CD14-positive monocyte (primary cell): ENCODE measurements around the gene AOC1. TPM values are rescaled to one million over a fixed set of nuclear protein-coding genes. Genes with fewer than 3 reads are reported as not detected.

Source experiments
- DNase-seq, 3 donors: peaks; one replicate each; pipeline ENCODE4 v3.0.0-alpha.2; 2011 to 2022
- H2AFZ ChIP-seq: 2 replicates; pipeline ENCODE4 v1.6.0; 2012; ENCODE audit warnings: mild to moderate bottlenecking, low read depth, low read length, inconsistent platforms; ENCODE audit not compliant: insufficient read depth, poor library complexity, severe bottlenecking
- H3K27ac ChIP-seq, 2 donors: 1 replicate in 1 of 2; 2 replicates in 1 of 2; pipeline ENCODE4 v1.5.1; 2012 to 2013; ENCODE audit warnings: low read length in 2 of 2, control low read depth in 1 of 2, inconsistent platforms in 1 of 2, low read depth in 1 of 2, mild to moderate bottlenecking in 1 of 2
- H3K27me3 ChIP-seq, 2 donors: one replicate each; pipeline versions ENCODE4 v1.6.0 to v1.6.1; 2011 to 2013; ENCODE audit warnings: low read length in 2 of 2; ENCODE audit not compliant: control insufficient read depth in 2 of 2, insufficient read depth in 2 of 2
- H3K36me3 ChIP-seq, 2 donors: replicated peaks in 1 of 2; 1 replicate in 1 of 2; 2 replicates in 1 of 2; pipeline versions ENCODE4 v1.5.1 to v1.6.1; 2012 to 2013; ENCODE audit warnings: low read length in 2 of 2, control low read depth in 1 of 2, inconsistent platforms in 1 of 2, mild to moderate bottlenecking in 1 of 2; ENCODE audit not compliant: insufficient read depth in 2 of 2, control insufficient read depth in 1 of 2
- H3K4me1 ChIP-seq, 2 donors: 1 replicate in 1 of 2; 2 replicates in 1 of 2; pipeline versions ENCODE4 v1.5.1 to v1.6.1; 2012 to 2013; ENCODE audit warnings: low read length in 2 of 2, control low read depth in 1 of 2, inconsistent platforms in 1 of 2, mild to moderate bottlenecking in 1 of 2, moderate library complexity in 1 of 2; ENCODE audit not compliant: insufficient read depth in 2 of 2, control insufficient read depth in 1 of 2
- H3K4me2 ChIP-seq: replicated peaks from 2 replicates; pipeline ENCODE3; 2012; ENCODE audit warnings: low read length, moderate library complexity, mild to moderate bottlenecking; ENCODE audit not compliant: poor library complexity, severe bottlenecking; ENCODE audit errors: extremely low read depth
- H3K4me3 ChIP-seq, 3 experiments: fragments of 200-600 bp in 1 of 3; sonication (generic) in 1 of 3; replicated peaks in 1 of 3; 1 replicate in 2 of 3; 2 replicates in 1 of 3; pipeline ENCODE4 v1.5.1; 2011 to 2013; ENCODE audit warnings: low read length in 3 of 3, mild to moderate bottlenecking in 3 of 3, control low read depth in 2 of 3, low read depth in 2 of 3, inconsistent platforms in 1 of 3, moderate library complexity in 1 of 3
- H3K79me2 ChIP-seq: 2 replicates; pipeline ENCODE4 v1.6.0; 2012; ENCODE audit warnings: mild to moderate bottlenecking, control low read depth, inconsistent platforms, low read length, moderate library complexity; ENCODE audit not compliant: insufficient read depth
- H3K9ac ChIP-seq: 2 replicates; pipeline ENCODE4 v1.6.0; 2017; ENCODE audit warnings: low read length, mild to moderate bottlenecking; ENCODE audit not compliant: insufficient read depth, poor library complexity, severe bottlenecking
- H3K9me3 ChIP-seq, 2 donors: replicated peaks in 1 of 2; 1 replicate in 1 of 2; 2 replicates in 1 of 2; pipeline versions ENCODE4 v1.5.1 to v1.6.1; 2012 to 2013; ENCODE audit warnings: low read length in 2 of 2, control low read depth in 1 of 2; ENCODE audit not compliant: control insufficient read depth in 1 of 2, insufficient read depth in 1 of 2
- H4K20me1 ChIP-seq: 2 replicates; pipeline ENCODE4 v1.6.0; 2012; ENCODE audit warnings: mild to moderate bottlenecking, low read length, control low read depth, moderate library complexity; ENCODE audit not compliant: insufficient read depth
- H3K27ac Mint-ChIP-seq, 7 donors: one replicate each; pipeline ENCODE4 v1.8.0; 2020; ENCODE audit warnings: mild to moderate bottlenecking in 7 of 7, mixed read lengths in 7 of 7, moderate library complexity in 6 of 7, inconsistent platforms in 2 of 7
- H3K27me3 Mint-ChIP-seq, 3 donors: one replicate each; pipeline ENCODE4 v1.8.0; 2021 to 2022; ENCODE audit warnings: low read depth in 3 of 3, mild to moderate bottlenecking in 3 of 3, mixed read lengths in 3 of 3, moderate library complexity in 3 of 3, inconsistent platforms in 1 of 3
- H3K36me3 Mint-ChIP-seq, 2 donors: one replicate each; pipeline ENCODE4 v1.8.0; 2020; ENCODE audit warnings: mixed read lengths in 2 of 2, inconsistent platforms in 1 of 2, mild to moderate bottlenecking in 1 of 2
- H3K4me1 Mint-ChIP-seq: one replicate; pipeline ENCODE4 v1.8.0; 2020; ENCODE audit warnings: mild to moderate bottlenecking, mixed read lengths
- H3K4me3 Mint-ChIP-seq, 2 donors: one replicate each; pipeline ENCODE4 v1.8.0; 2020; ENCODE audit warnings: mild to moderate bottlenecking in 2 of 2, mixed read lengths in 2 of 2, moderate library complexity in 1 of 2
- H3K9me3 Mint-ChIP-seq, 7 donors: one replicate each; pipeline ENCODE4 v1.8.0; 2020 to 2022; ENCODE audit warnings: mixed read lengths in 7 of 7, mild to moderate bottlenecking in 6 of 7, moderate library complexity in 6 of 7, inconsistent platforms in 2 of 7
- WGBS: methylation state at CpG from one replicate; pipeline ENCODE4 v1.1.5; 2013; ENCODE audit warnings: missing lambda C conversion rate; ENCODE audit not compliant: insufficient coverage; 5-methylcytosine and 5-hydroxymethylcytosine counted together
- intact Hi-C, 2 donors: fragments of 100-400 bp; cut with micrococcal nuclease; formaldehyde crosslinking; loops; one replicate each; pipeline versions ENCODE4 v1.15.0 to v1.15.1; 2023
- polyA plus RNA-seq, 3 donors: library from polyadenylated mRNA; depleted of rRNA in 1 of 3; unstranded in 2 of 3; stranded (reverse) in 1 of 3; fragments of 300-500 nt in 2 of 3; fragments of >200 nt in 1 of 3; fragmentation: Illumina TruSeq in 2 of 3; gene quantifications; 1 replicate in 2 of 3; 2 replicates in 1 of 3; pipeline ENCODE4 v1.2.3, GENCODE V29; 2012 to 2021
- TF ChIP-seq, protein P1 (sequence below): fragments of 200-600 bp; IDR thresholded peaks from one replicate; pipeline ENCODE4 v1.8.0; 2022; ENCODE audit warnings: antibody characterized with exemption, mild to moderate bottlenecking

Gene AOC1
- polyA plus RNA-seq, 3 donors, result 0.16 to 0.31 TPM; not detected in 1

DNA sequence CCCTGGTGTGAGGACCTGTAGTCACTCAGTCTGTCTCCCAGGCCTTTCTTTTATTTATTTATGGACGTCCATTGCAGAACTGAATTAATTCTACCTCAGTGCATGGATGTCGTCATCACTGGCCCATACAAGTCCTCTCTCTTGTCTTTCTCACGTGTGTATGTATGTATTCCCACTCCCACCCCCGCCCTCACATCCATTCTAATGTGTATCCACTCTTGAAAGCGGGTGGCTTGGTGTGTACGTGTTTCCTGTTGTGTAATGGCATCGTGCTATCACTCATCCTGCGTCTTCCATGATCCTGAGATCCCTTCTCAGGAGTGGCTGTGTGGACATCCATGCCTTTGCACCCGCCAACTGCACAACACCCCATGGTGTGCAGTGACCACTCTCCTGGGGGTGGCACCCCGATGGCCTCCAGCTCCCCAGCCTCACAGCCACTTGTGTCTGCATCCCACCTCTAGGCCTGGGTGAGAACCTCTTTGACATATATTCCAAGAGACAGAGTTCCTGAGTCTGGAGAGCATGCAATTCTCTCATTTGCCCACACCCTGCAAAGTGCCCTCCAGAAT lies 3.0 kb upstream of the AOC1 start:
- no peak overlapping the region for H3K4me3 ChIP-seq
- H3K36me3 Mint-ChIP-seq, result no peaks in the 10 kb centered on the region
- H3K27me3 Mint-ChIP-seq, result peaks cover 3 to 12% (median 4%) of the 10 kb centered on the region in 3 donors
- no peak overlapping the region for H2AFZ ChIP-seq
- TF ChIP-seq, protein P1, sequence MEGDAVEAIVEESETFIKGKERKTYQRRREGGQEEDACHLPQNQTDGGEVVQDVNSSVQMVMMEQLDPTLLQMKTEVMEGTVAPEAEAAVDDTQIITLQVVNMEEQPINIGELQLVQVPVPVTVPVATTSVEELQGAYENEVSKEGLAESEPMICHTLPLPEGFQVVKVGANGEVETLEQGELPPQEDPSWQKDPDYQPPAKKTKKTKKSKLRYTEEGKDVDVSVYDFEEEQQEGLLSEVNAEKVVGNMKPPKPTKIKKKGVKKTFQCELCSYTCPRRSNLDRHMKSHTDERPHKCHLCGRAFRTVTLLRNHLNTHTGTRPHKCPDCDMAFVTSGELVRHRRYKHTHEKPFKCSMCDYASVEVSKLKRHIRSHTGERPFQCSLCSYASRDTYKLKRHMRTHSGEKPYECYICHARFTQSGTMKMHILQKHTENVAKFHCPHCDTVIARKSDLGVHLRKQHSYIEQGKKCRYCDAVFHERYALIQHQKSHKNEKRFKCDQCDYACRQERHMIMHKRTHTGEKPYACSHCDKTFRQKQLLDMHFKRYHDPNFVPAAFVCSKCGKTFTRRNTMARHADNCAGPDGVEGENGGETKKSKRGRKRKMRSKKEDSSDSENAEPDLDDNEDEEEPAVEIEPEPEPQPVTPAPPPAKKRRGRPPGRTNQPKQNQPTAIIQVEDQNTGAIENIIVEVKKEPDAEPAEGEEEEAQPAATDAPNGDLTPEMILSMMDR, result no peak
- peaks cover 31% of the 10 kb centered on the region for H3K4me1 Mint-ChIP-seq
- H3K27ac ChIP-seq, result no peak overlapping the region
- no peaks in the 10 kb centered on the region for H3K9me3 ChIP-seq
- H3K4me1 ChIP-seq, result peaks cover 13 to 26% of the 10 kb centered on the region in 2 donors
- no peak overlapping the region for H3K9ac ChIP-seq
- peaks cover 0 to 3% (median 0%) of the 10 kb centered on the region in 7 donors for H3K9me3 Mint-ChIP-seq
- intact Hi-C loops, result no loop called here
- no peaks in the 10 kb centered on the region for H4K20me1 ChIP-seq
- H3K36me3 ChIP-seq, result no peaks in the 10 kb centered on the region
- H3K27me3 ChIP-seq, result no peaks in the 10 kb centered on the region
- H3K4me2 ChIP-seq, result no peak overlapping the region
- no peak overlapping the region for H3K4me3 Mint-ChIP-seq
- H3K27ac Mint-ChIP-seq, result no peak overlapping the region
- H3K79me2 ChIP-seq, result no peaks in the 10 kb centered on the region
- WGBS, result 72% methylated on average over 4 of the region's 10 CpGs
- DNase-seq, result no peak

DNA sequence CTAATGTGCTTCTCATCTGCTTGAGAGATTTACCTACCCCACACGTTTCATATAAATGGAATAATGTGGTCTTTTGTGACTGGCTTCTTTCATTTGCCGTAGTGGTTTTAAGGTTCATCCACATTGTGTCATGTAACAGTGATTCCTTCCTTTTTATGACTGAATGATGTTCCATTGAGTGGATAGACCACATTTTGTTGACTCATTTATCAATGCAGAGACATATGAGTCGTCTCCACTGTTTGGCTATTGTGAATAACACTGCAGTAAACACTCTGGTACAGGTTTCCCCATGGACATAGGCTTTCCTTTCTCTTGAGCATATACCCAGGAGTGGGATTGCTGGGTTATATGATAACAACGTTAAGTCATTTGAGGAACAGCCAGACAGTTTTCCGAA lies 2.0 kb upstream of the AOC1 start:
- TF ChIP-seq, protein P1, result no peak
- H3K9ac ChIP-seq, result no peak overlapping the region
- no peak for DNase-seq
- no peak overlapping the region for H3K27ac Mint-ChIP-seq
- 100% methylated on average over 1 of the region's 5 CpGs for WGBS
- no peaks in the 10 kb centered on the region for H3K27me3 ChIP-seq
- peaks cover 3 to 9% (median 6%) of the 10 kb centered on the region in 3 donors for H3K27me3 Mint-ChIP-seq
- no peak overlapping the region for H3K4me3 ChIP-seq
- no peak overlapping the region for H3K4me2 ChIP-seq
- H3K4me1 Mint-ChIP-seq, result peaks cover 27% of the 10 kb centered on the region
- H3K9me3 Mint-ChIP-seq, result peaks cover 0 to 3% (median 0%) of the 10 kb centered on the region in 7 donors
- no peaks in the 10 kb centered on the region for H4K20me1 ChIP-seq
- intact Hi-C loops, result no loop called here
- no peaks in the 10 kb centered on the region for H3K9me3 ChIP-seq
- no peaks in the 10 kb centered on the region for H3K79me2 ChIP-seq
- H3K36me3 ChIP-seq, result no peaks in the 10 kb centered on the region
- H3K36me3 Mint-ChIP-seq, result no peaks in the 10 kb centered on the region
- H3K4me1 ChIP-seq, result peaks cover 13 to 23% of the 10 kb centered on the region in 2 donors
- no peak overlapping the region for H3K4me3 Mint-ChIP-seq
- no peak overlapping the region for H3K27ac ChIP-seq
- no peak overlapping the region for H2AFZ ChIP-seq
